ENCODE results near the gene GPR150.

GPR150 gene

GRCh38 chr5:95583992-95584391 is 35.9 kb upstream of the GPR150 start:
- H3K27ac ChIP-seq (ENCODE audit: low read length): no peak overlapping the region
- no peaks in the 10 kb centered on the region for H4K20me1 ChIP-seq (ENCODE audit: insufficient read depth, low read length)
- no peaks in the 10 kb centered on the region for H3K36me3 ChIP-seq (ENCODE audit: insufficient read depth, low read length)
- no peak overlapping the region for H2AFZ ChIP-seq (ENCODE audit: low read depth, low read length)
- H3K27me3 ChIP-seq (ENCODE audit: insufficient read depth, low read length, poor library complexity): no peaks in the 10 kb centered on the region
- H3K4me2 ChIP-seq (ENCODE audit: insufficient read depth, low read length): no peak overlapping the region
- no peaks in the 10 kb centered on the region for H3K4me1 ChIP-seq (ENCODE audit: insufficient read depth, low read length)
- DNase-seq (no peak), ATAC-seq (ENCODE audit: insufficient read depth, low read depth) (no peak)
- H3K79me2 ChIP-seq (ENCODE audit: insufficient read depth, low read length): no peaks in the 10 kb centered on the region
- no peak for TF ChIP-seq CTCF (IDR thresholded peaks at IDR 0.05; ENCODE audit: borderline replicate concordance, extremely low read depth, low read length, poor library complexity, severe bottlenecking)
- no peak for TF ChIP-seq EZH2 (IDR thresholded peaks at IDR 0.05; ENCODE audit: borderline replicate concordance, low read depth, low read length, severe bottlenecking)
- no peak overlapping the region for H3K9ac ChIP-seq (ENCODE audit: low read depth, low read length)
- no peaks in the 10 kb centered on the region for H3K9me3 ChIP-seq (ENCODE audit: insufficient read depth, low read length, severe bottlenecking)
- H3K4me3 ChIP-seq (ENCODE audit: low read depth in 1 of 2, low read length in 2 of 2): no peak overlapping the region

GRCh38 chr5:95590880-95591279 is 29.0 kb upstream of the GPR150 start:
- no peak for DNase-seq
- TF ChIP-seq CTCF (IDR thresholded peaks at IDR 0.05; ENCODE audit: borderline replicate concordance, extremely low read depth, low read length, poor library complexity, severe bottlenecking): no peak
- TF ChIP-seq EZH2 (IDR thresholded peaks at IDR 0.05; ENCODE audit: borderline replicate concordance, low read depth, low read length, severe bottlenecking): no peak
- ATAC-seq (ENCODE audit: insufficient read depth, low read depth): peak; percentile 55
- H3K79me2 ChIP-seq (ENCODE audit: insufficient read depth, low read length): no peaks in the 10 kb centered on the region
- H3K9me3 ChIP-seq (ENCODE audit: insufficient read depth, low read length, severe bottlenecking): no peaks in the 10 kb centered on the region
- peak overlapping the region; percentile 10; the same call in 1 of the 2 replicates for H2AFZ ChIP-seq (ENCODE audit: low read depth, low read length)
- H3K36me3 ChIP-seq (ENCODE audit: insufficient read depth, low read length): no peaks in the 10 kb centered on the region; the same call in 1 of the 2 replicates
- no peak overlapping the region for H3K4me3 ChIP-seq (ENCODE audit: low read depth in 1 of 2, low read length in 2 of 2)
- H3K9ac ChIP-seq (ENCODE audit: low read depth, low read length): no peak overlapping the region
- peak overlapping the region; percentile 51 for H3K27ac ChIP-seq (ENCODE audit: low read length)
- no peaks in the 10 kb centered on the region for H3K27me3 ChIP-seq (ENCODE audit: insufficient read depth, low read length, poor library complexity)
- H3K4me2 ChIP-seq (ENCODE audit: insufficient read depth, low read length): no peak overlapping the region
- peaks cover 17% of the 10 kb centered on the region for H3K4me1 ChIP-seq (ENCODE audit: insufficient read depth, low read length)
- H4K20me1 ChIP-seq (ENCODE audit: insufficient read depth, low read length): no peaks in the 10 kb centered on the region

DNA sequence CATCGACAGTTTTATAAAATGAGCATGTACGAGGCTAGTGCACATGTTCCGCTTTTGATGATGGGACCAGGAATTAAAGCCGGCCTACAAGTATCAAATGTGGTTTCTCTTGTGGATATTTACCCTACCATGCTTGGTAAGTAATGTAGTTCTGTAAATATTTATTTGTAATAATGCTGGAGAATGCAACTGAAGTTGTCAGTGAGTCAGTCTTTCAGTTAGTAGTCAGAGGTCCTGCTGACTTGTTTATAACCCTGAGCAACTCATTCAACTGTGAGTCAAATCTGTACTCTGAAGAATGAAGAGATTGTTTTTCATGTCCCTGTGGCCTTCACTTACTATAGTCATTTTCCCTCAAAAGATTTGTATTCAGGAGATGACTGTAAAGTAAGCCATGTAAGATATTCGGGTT is 28.4 kb upstream of the GPR150 start:
- Histone ChIP-seq H4K20me1 (ENCODE audit: insufficient read depth, low read length) (no peaks in the 10 kb centered on the region), H3K4me3 (ENCODE audit: low read depth in 1 of 2, low read length in 2 of 2) (no peak overlapping the region), H3K9me3 (ENCODE audit: insufficient read depth, low read length, severe bottlenecking) (no peaks in the 10 kb centered on the region), H3K27me3 (ENCODE audit: insufficient read depth, low read length, poor library complexity) (no peaks in the 10 kb centered on the region), H3K27ac (ENCODE audit: low read length) (no peak overlapping the region), H3K4me1 (ENCODE audit: insufficient read depth, low read length) (peaks cover 17% of the 10 kb centered on the region), H3K36me3 (ENCODE audit: insufficient read depth, low read length) (no peaks in the 10 kb centered on the region; the same call in 1 of the 2 replicates), H3K9ac (ENCODE audit: low read depth, low read length) (no peak overlapping the region), H3K79me2 (ENCODE audit: insufficient read depth, low read length) (no peaks in the 10 kb centered on the region), H3K4me2 (ENCODE audit: insufficient read depth, low read length) (no peak overlapping the region), H2AFZ (ENCODE audit: low read depth, low read length) (no peak overlapping the region)
- no peak for TF ChIP-seq EZH2 (IDR thresholded peaks at IDR 0.05; ENCODE audit: borderline replicate concordance, low read depth, low read length, severe bottlenecking)
- TF ChIP-seq CTCF (IDR thresholded peaks at IDR 0.05; ENCODE audit: borderline replicate concordance, extremely low read depth, low read length, poor library complexity, severe bottlenecking): no peak
- no peak for DNase-seq
- ATAC-seq (ENCODE audit: insufficient read depth, low read depth): no peak

All from DND-41 (cell line).